Naive thymus-derived CD8-positive, alpha-beta T cell (primary cell): Measurements from ENCODE around the gene CDK1. TPM values are rescaled to one million over a fixed set of nuclear protein-coding genes. Genes with fewer than 3 reads are reported as not detected.

ENCODE experiments used
- ATAC-seq, 2 donors: fragments of 150-1000 bp; cut with Tn5 transposase in 1 of 2; sonication (Bioruptor Pico), chemical (Tn5 transposase) in 1 of 2; 1 replicate in 1 of 2; 2 replicates in 1 of 2; pipeline ENCODE4 v1.10.0; 2021; ENCODE audit warnings: mild to moderate bottlenecking in 2 of 2, moderate library complexity in 2 of 2
- POLR2A ChIA-PET: fragments of 350-600 bp; sonication (Branson Sonifier 250); formaldehyde crosslinking; loops from one replicate; lab custom pipeline; 2021; ENCODE audit warnings: antibody characterized with exemption; lab: Charles Lee
- DNase-seq, 10 donors: peaks; one replicate each; pipeline versions ENCODE4 v3.0.0 to v3.0.0-alpha.2; 2020 to 2022
- H3K27ac Mint-ChIP-seq, 10 donors: one replicate each; pipeline ENCODE4 v1.8.0; 2020 to 2022; ENCODE audit warnings: mild to moderate bottlenecking in 10 of 10, mixed read lengths in 10 of 10, moderate library complexity in 4 of 10, inconsistent platforms in 1 of 10
- H3K27me3 Mint-ChIP-seq, 5 donors: one replicate each; pipeline ENCODE4 v1.8.0; 2021 to 2022; ENCODE audit warnings: mixed read lengths in 5 of 5
- H3K36me3 Mint-ChIP-seq, 3 donors: one replicate each; pipeline ENCODE4 v1.8.0; 2020 to 2022; ENCODE audit warnings: mixed read lengths in 3 of 3, mild to moderate bottlenecking in 2 of 3, inconsistent platforms in 1 of 3
- H3K4me1 Mint-ChIP-seq, 4 donors: one replicate each; pipeline ENCODE4 v1.8.0; 2021 to 2022; ENCODE audit warnings: mixed read lengths in 4 of 4
- H3K4me3 Mint-ChIP-seq, 10 donors: one replicate each; pipeline ENCODE4 v1.8.0; 2020 to 2022; ENCODE audit warnings: mild to moderate bottlenecking in 10 of 10, mixed read lengths in 10 of 10, moderate library complexity in 6 of 10, inconsistent platforms in 1 of 10
- H3K9me3 Mint-ChIP-seq, 9 donors: one replicate each; pipeline ENCODE4 v1.8.0; 2020 to 2022; ENCODE audit warnings: mixed read lengths in 9 of 9, mild to moderate bottlenecking in 3 of 9, inconsistent platforms in 1 of 9, moderate library complexity in 1 of 9
- polyA plus RNA-seq, 3 donors: library from polyadenylated mRNA; unstranded; fragments of 300-500 nt; fragmentation: Illumina TruSeq; gene quantifications; one replicate each; pipeline ENCODE4 v1.2.3, GENCODE V29; 2021
- total RNA-seq, 8 experiments: library from RNA in 2 of 8; stranded (reverse) in 2 of 8; gene quantifications; one replicate each; pipeline ENCODE4 v1.2.3 and lab custom pipeline; 2021 to 2026

CDK1 gene
- total RNA-seq (under 1 TPM; 0.22 to 0.73 TPM), polyA plus RNA-seq (under 1 TPM in 2 of 3 donors, not detected in 1; 0.31 to 0.56 TPM), total RNA-seq (lab: John Stamatoyannopoulos, UW) (0.30 to 2.1 (median 1.1) reads per million in 6 experiments)

DNA sequence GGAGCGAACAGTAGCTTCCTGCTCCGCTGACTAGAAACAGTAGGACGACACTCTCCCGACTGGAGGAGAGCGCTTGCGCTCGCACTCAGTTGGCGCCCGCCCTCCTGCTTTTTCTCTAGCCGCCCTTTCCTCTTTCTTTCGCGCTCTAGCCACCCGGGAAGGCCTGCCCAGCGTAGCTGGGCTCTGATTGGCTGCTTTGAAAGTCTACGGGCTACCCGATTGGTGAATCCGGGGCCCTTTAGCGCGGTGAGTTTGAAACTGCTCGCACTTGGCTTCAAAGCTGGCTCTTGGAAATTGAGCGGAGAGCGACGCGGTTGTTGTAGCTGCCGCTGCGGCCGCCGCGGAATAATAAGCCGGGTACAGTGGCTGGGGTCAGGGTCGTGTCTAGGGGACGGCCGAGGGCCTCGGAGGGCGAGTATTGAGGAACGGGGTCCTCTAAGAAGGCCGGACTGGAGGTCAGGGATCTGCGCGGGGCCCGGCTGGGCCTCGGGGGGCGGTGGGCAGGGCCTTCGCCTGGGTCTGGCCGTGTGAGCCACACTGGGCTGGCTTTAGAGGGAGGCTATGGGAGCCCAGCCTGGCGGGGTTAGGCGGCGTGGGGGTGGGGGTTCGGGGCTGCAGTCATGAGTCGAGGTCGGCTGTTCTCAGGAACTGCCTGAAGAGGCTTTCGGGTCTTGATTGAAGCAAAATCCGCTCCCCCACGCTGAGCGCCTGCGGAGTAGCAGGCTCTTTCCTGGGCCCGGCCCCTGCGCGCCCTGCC, at the start of gene CDK1:
CDK1 (plus strand) TSS at position 265 of the 757 bp plus-strand sequence. CDS start 1,688 bp downstream, outside the sequence.
- no peaks in the 10 kb centered on the region for H3K36me3 Mint-ChIP-seq
- H3K9me3 Mint-ChIP-seq, result no peaks in the 10 kb centered on the region
- ATAC-seq (peak; percentile 94 to 97), DNase-seq (peak; percentile 74 to 97 (median 93))
- peak within 1 kb of the TSS; percentile 48 to 93 (median 73) for H3K27ac Mint-ChIP-seq
- H3K27me3 Mint-ChIP-seq, result peaks cover 0 to 11% (median 3%) of the 10 kb centered on the region in 5 donors
- peaks cover 4 to 21% (median 7%) of the 10 kb centered on the region in 4 donors for H3K4me1 Mint-ChIP-seq
- POLR2A ChIA-PET, result no interaction called here
- peak within 1 kb of the TSS; percentile 89 to 99 (median 96) for H3K4me3 Mint-ChIP-seq

- ATAC-seq (no peak), DNase-seq (no peak)
- POLR2A ChIA-PET, result no interaction called here
- peaks cover 0 to 3% (median 0%) of the 10 kb centered on the region in 9 donors for H3K9me3 Mint-ChIP-seq
- H3K4me1 Mint-ChIP-seq, result peaks cover 28 to 62% (median 43%) of the 10 kb centered on the region in 4 donors
- peak overlapping the region in 9 of 10 donors; percentile 5 to 87 (median 64) for H3K27ac Mint-ChIP-seq
- H3K27me3 Mint-ChIP-seq, result peaks cover 0 to 30% (median 8%) of the 10 kb centered on the region in 5 donors
- peaks cover 0 to 3% (median 0%) of the 10 kb centered on the region in 3 donors for H3K36me3 Mint-ChIP-seq
- H3K4me3 Mint-ChIP-seq, result peak overlapping the region in 2 of 10 donors; percentile 23 to 30
Measured at GRCh38 chr10:60729106-60729505, 49.2 kb upstream of the CDK1 start.

DNA sequence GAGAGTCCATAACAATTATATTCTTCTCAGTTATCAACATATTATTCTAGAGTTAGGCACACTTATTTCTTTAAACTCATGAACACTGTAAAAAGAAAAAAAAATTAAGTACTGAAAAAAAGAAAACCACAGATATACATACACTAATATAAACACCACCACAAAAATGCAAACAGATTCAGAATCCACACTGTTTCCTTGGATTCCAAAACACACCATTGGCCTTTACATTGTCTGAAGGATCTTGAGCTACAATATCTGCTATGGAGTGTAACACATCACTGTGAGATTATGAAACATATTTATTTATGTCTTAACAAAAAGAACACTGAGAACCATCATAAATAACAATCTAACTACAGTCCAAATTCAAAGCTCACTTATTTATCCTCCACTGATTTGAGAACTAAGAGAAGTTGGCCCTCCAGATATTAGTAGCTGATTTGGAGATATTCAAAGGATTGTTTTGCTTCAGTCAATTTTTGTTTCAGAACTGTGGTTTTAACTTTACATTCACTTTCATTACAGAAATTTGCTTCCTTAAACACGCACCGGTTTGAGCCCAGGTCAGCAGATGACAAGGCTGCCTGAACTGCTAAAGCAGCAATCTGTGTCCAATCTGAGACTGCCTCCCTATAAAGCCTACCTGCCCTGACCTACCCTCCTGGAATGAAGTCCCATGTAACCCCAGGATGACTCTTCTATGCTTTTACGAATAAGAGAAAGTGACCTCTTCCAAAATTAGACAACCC, 47.0 kb upstream of the CDK1 start:
- Mint-ChIP-seq H3K36me3 (no peaks in the 10 kb centered on the region), H3K4me1 (peaks cover 20 to 52% (median 40%) of the 10 kb centered on the region in 4 donors), H3K27me3 (peaks cover 0 to 19% (median 9%) of the 10 kb centered on the region in 5 donors), H3K27ac (peak overlapping the region in 9 of 10 donors; percentile 58 to 95 (median 81)), H3K4me3 (peak overlapping the region; percentile 79 to 97 (median 90)), H3K9me3 (no peaks in the 10 kb centered on the region)
- ATAC-seq (no peak), DNase-seq (peak in 3 of 10 donors; percentile 8 to 38 (median 27))
- POLR2A ChIA-PET, result no interaction called here

GRCh38 chr10:60732198-60732806, 46.0 kb upstream of the CDK1 start:
- Mint-ChIP-seq H3K36me3 (no peaks in the 10 kb centered on the region), H3K9me3 (no peaks in the 10 kb centered on the region), H3K27ac (peak overlapping the region; percentile 24 to 95 (median 72)), H3K27me3 (peaks cover 0 to 19% (median 9%) of the 10 kb centered on the region in 5 donors), H3K4me1 (peaks cover 18 to 46% (median 35%) of the 10 kb centered on the region in 4 donors), H3K4me3 (peak overlapping the region; percentile 79 to 97 (median 90))
- POLR2A ChIA-PET, result no interaction called here
- peak; percentile 31 to 34 for ATAC-seq
- DNase-seq, result peak in 7 of 10 donors; percentile 2 to 42 (median 10)

- H3K27me3 Mint-ChIP-seq, result peaks cover 0 to 19% (median 9%) of the 10 kb centered on the region in 5 donors
- H3K4me1 Mint-ChIP-seq, result peaks cover 14 to 40% (median 30%) of the 10 kb centered on the region in 4 donors
- POLR2A ChIA-PET, result no interaction called here
- H3K36me3 Mint-ChIP-seq, result no peaks in the 10 kb centered on the region
- peak overlapping the region; percentile 24 to 95 (median 72) for H3K27ac Mint-ChIP-seq
- DNase-seq, result peak; percentile 3 to 60 (median 37)
- peak; percentile 65 to 77 for ATAC-seq
- no peaks in the 10 kb centered on the region for H3K9me3 Mint-ChIP-seq
- peak overlapping the region; percentile 79 to 97 (median 90) for H3K4me3 Mint-ChIP-seq
Measured at GRCh38 chr10:60732807-60733516, 45.3 kb upstream of the CDK1 start.

DNA sequence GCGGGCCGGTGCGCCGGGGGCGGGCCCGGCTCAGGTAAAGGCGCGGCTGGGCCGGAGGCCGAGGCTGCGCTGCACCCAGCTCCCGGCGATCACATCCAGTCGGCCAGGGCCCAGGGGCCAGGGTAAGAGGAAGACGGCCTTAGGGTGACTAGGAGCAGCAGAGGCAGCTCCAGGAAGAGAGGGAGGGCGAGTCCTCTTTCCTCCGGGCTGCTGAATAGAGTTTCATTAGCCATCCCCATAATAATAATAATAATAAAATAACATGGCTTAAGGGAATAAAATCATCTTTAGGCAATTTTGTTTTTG, 44.8 kb upstream of the CDK1 start:
- H3K4me3 Mint-ChIP-seq, result peak overlapping the region in 8 of 10 donors; percentile 23 to 89 (median 66)
- H3K27ac Mint-ChIP-seq, result no peak overlapping the region
- DNase-seq (peak in 1 of 10 donors; percentile 4), ATAC-seq (peak in 1 of 2 donors; percentile 86)
- POLR2A ChIA-PET, result no interaction called here
- no peaks in the 10 kb centered on the region for H3K9me3 Mint-ChIP-seq
- peaks cover 0 to 19% (median 9%) of the 10 kb centered on the region in 5 donors for H3K27me3 Mint-ChIP-seq
- H3K4me1 Mint-ChIP-seq, result peaks cover 12 to 37% (median 26%) of the 10 kb centered on the region in 4 donors
- H3K36me3 Mint-ChIP-seq, result no peaks in the 10 kb centered on the region

DNA sequence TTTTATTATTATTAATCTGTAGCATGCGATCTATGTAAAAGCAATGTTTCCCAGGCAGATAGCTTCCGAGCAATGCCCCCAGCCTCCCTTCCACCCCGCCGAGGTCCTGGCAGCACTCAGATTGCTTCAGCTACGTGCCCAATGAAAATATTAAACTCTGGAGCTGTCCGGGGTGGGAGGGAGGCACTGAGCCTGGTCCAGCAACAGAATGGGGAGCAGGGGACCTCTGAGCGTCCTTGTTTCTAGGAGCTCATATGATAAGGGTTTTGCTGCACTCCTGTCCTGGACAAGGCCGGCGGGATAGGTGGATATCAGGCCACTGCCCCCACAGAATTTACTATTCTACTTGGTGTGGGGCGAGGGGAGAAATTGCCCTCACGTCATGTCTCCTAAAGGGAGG, 44.5 kb upstream of the CDK1 start:
- peak overlapping the region in 2 of 10 donors; percentile 6 to 18 for H3K27ac Mint-ChIP-seq
- ATAC-seq (no peak), DNase-seq (no peak)
- no peaks in the 10 kb centered on the region for H3K36me3 Mint-ChIP-seq
- H3K27me3 Mint-ChIP-seq, result peaks cover 0 to 19% (median 9%) of the 10 kb centered on the region in 5 donors
- POLR2A ChIA-PET, result no interaction called here
- H3K4me1 Mint-ChIP-seq, result peaks cover 12 to 34% (median 23%) of the 10 kb centered on the region in 4 donors
- H3K4me3 Mint-ChIP-seq, result peak overlapping the region in 9 of 10 donors; percentile 11 to 79 (median 56)
- H3K9me3 Mint-ChIP-seq, result no peaks in the 10 kb centered on the region

DNA sequence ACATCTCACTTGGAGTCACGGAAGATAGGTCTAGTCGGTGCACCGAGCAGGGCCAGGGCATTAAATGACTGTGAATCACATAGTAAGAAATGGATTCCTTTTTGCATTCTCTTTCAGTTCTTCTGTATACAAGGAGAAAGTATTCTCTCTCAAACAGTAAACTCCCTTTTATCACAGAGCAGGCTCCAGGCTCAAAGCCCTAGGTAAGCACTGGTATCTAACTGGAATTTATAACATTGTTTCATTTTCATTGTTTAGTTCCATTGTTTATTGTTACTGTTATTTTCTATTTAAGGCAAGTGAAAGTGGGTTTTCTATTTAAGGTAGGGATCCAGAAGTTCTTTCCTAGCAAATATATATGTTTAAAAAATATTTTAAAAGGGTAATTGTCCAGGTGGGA, 44.1 kb upstream of the CDK1 start:
- ATAC-seq (no peak), DNase-seq (no peak)
- peak overlapping the region in 6 of 10 donors; percentile 11 to 79 (median 50) for H3K4me3 Mint-ChIP-seq
- peaks cover 0 to 21% (median 9%) of the 10 kb centered on the region in 5 donors for H3K27me3 Mint-ChIP-seq
- no peaks in the 10 kb centered on the region for H3K36me3 Mint-ChIP-seq
- H3K4me1 Mint-ChIP-seq, result peaks cover 12 to 30% (median 21%) of the 10 kb centered on the region in 4 donors
- H3K9me3 Mint-ChIP-seq, result no peaks in the 10 kb centered on the region
- peak overlapping the region in 1 of 10 donors; percentile 18 for H3K27ac Mint-ChIP-seq
- POLR2A ChIA-PET, result no interaction called here

DNA sequence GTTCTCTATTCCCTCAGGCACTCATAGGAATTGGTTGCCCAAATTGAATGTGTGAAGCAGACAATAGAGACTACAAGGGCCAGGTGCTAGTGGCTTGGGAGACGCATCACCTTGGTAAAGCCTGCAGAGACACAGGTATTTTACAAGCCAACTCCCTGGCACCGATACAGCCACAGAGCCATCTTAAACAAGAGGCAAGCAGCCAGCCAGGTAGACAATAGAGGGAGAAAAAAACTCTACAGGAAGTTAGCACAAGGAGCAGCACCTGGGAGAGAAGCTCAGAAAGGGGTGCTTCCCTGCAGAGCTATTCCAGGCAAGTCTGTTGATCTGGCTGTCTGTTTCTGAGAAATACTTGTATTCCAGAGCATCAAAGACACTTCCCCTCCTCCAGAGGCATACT, 43.0 kb upstream of the CDK1 start:
- DNase-seq, result no peak
- no peak overlapping the region for H3K4me3 Mint-ChIP-seq
- no peaks in the 10 kb centered on the region for H3K36me3 Mint-ChIP-seq
- H3K4me1 Mint-ChIP-seq, result peaks cover 10 to 21% (median 17%) of the 10 kb centered on the region in 4 donors
- POLR2A ChIA-PET, result no interaction called here
- H3K27ac Mint-ChIP-seq, result peak overlapping the region in 1 of 10 donors; percentile 5
- no peaks in the 10 kb centered on the region for H3K9me3 Mint-ChIP-seq
- H3K27me3 Mint-ChIP-seq, result peaks cover 0 to 22% (median 10%) of the 10 kb centered on the region in 5 donors
- ATAC-seq, result no peak

DNA sequence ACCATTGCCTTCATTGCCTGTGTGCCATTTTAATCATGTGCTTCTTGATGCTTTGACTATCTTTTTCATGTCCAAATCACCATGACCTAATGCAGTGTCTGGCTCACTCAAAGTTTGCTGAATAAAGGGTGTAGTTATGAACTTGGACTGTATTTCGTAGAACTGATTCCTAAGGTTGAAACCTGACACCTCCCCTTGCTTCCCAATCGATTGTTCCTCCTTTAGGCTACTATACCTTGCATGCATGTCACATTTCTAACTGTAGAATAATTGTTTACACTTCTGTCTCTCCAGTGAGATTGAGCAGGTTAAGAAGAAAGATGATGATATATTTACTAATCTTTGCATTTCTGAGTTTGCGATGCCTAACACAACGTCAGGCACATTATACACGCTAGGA, 41.0 kb upstream of the CDK1 start:
- peaks cover 3 to 7% (median 4%) of the 10 kb centered on the region in 4 donors for H3K4me1 Mint-ChIP-seq
- no peak overlapping the region for H3K27ac Mint-ChIP-seq
- H3K27me3 Mint-ChIP-seq, result peaks cover 0 to 19% (median 11%) of the 10 kb centered on the region in 5 donors
- POLR2A ChIA-PET, result no interaction called here
- ATAC-seq, result no peak
- no peak for DNase-seq
- H3K9me3 Mint-ChIP-seq, result no peaks in the 10 kb centered on the region
- H3K36me3 Mint-ChIP-seq, result no peaks in the 10 kb centered on the region
- H3K4me3 Mint-ChIP-seq, result no peak overlapping the region

DNA sequence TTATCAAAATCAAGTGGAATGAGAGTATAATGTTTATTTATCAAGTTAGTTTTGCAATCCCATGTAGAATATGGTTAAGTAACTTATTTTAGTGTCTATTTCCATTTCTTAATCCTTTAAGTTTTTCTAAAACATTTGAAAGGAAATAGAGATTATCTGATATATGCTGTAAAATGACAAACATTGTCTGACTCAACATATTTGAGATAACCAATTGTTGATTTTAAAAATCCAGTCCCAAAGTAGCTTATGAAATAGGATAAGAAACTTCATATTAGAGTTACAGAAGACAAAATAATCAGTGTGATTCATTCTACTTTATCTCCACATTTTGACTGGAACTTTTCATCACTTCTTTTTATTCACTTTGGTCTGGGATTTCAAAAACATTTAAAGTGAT, 38.7 kb upstream of the CDK1 start:
- no peak overlapping the region for H3K27ac Mint-ChIP-seq
- POLR2A ChIA-PET, result no interaction called here
- no peaks in the 10 kb centered on the region for H3K9me3 Mint-ChIP-seq
- DNase-seq (no peak), ATAC-seq (no peak)
- no peaks in the 10 kb centered on the region for H3K4me1 Mint-ChIP-seq
- no peaks in the 10 kb centered on the region for H3K36me3 Mint-ChIP-seq
- no peak overlapping the region for H3K4me3 Mint-ChIP-seq
- peaks cover 6 to 30% (median 10%) of the 10 kb centered on the region in 5 donors for H3K27me3 Mint-ChIP-seq

DNA sequence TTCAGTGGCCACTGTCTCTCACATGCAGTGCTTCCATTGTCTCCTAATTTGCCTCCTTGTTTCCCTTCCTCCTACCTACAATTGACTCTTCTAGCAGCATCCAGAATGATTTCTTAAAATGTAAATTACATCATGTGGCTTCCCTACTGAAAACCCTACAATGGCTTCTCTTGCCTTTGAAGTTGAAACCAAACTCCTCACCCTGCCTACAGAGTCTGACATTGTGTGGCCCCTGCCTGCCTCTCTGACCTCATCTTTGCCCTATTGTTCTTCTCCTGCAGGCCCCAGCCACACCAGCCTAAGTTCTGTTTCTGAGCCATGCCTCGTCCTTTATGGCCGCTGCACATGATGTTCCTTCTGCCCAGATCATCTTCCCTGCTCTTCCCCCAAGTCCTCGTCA, 35.8 kb upstream of the CDK1 start:
- H3K9me3 Mint-ChIP-seq, result no peaks in the 10 kb centered on the region
- no peak for ATAC-seq
- H3K4me3 Mint-ChIP-seq, result no peak overlapping the region
- H3K27ac Mint-ChIP-seq, result no peak overlapping the region
- DNase-seq, result no peak
- H3K4me1 Mint-ChIP-seq, result no peaks in the 10 kb centered on the region
- H3K27me3 Mint-ChIP-seq, result peaks cover 7 to 44% (median 10%) of the 10 kb centered on the region in 5 donors
- no peaks in the 10 kb centered on the region for H3K36me3 Mint-ChIP-seq
- POLR2A ChIA-PET, result no interaction called here
